Measurements from ENCODE around the gene ITGB1BP1.

GRCh38 chr2:9440058-9440727 lies 16.9 kb upstream of the ITGB1BP1 start:
- TF ChIP-seq YY1 (IDR thresholded peaks at IDR 0.05; ENCODE audit: insufficient read depth, insufficient read length), result no peak
- no peak for TF ChIP-seq SUZ12 (IDR thresholded peaks at IDR 0.05; ENCODE audit: extremely low read depth, insufficient read depth, insufficient read length)
